ENCODE data around the gene STBD1.
"Not testable (repeated sequence)": the region's sequence is repeated elsewhere in the genome, so short reads cannot be mapped to it uniquely, and the experiment has no call there.

The STBD1 gene

DNA sequence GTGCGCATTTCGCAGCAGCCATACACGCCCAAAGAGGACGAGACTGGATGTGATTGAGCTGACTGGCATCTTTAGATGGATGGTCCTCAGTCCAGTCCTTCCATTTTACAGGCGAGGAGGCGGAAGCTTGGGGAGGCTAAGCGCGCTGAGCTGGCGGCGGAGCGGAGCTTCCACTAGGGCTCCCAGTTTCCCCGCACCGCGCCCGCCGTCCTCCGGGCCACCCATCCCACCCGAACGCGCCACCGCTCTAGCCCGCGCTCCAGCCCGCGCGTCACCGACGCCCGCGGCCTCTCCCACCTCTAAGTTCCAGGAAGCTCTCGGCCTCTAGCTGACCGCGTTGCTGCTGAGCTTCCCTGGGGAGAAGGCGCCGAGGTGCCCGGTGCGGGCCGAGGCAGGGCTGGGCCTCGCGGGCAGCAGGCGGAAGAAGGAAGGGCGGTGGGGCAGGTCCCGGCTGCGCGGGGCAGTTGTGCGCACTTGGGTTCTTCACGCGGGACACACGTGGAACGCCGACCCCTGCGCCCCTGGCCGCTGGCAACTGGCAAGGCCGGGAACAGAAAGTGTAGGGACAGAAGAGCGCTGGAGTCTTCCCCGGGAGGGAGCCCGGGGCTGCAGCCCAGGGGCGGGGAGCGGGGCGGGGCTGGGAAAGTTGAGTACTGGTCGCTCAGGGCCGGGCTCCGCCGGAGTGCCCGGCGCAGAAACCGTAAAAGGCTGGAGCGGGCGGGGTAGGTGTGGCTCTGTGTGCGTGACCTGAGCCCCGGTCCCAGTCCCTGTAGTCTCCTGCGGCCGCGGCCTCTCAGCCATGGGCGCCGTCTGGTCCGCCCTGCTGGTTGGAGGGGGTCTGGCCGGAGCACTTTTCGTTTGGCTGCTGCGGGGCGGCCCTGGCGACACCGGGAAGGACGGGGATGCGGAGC is at the start of gene STBD1:
Gene STBD1 (plus strand): TSS at position 763 of the 911 bp plus-strand sequence. CDS start 37 bp downstream, at position 800.
- DNase-seq, result no peak

DNA sequence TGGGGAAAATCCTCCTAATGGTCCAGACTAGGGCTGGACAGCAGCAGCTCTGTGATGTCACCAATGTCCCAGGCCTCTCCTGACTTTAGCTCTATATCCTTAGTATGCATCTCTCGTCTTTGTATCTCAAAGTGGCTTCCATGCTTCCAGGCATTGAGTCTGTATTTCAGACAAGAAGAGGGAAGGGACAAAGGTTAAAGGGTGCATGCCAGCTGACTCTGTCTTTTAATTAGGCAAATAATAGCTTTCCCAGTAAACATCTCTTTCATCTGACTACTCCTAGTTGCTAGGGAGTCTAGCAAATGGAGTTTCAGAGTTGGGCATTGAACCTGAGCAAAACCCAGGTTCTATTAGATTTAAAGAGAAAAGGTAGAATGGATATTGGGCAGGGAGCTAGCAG is 49.6 kb upstream of the STBD1 start:
- no peak for DNase-seq

DNA sequence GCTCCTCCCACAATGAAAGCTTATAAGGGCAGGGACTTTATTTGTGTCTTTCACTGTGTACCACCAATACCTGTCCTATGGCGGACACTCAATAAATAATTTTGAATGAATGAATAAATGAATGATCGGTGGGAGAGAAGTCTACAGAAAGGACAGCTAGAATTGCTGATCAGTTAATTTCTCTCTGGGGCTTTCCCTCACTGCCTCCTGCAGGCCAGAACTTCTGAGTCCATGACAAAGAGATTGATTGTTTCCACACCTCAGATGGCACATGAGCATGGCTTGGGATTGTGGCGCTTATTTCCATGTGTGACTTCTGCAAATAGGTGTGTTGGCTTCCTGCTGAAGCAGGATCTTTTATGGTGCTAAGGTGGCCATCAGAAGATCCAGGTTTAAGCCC is 48.7 kb upstream of the STBD1 start:
- DNase-seq, result no peak

DNA sequence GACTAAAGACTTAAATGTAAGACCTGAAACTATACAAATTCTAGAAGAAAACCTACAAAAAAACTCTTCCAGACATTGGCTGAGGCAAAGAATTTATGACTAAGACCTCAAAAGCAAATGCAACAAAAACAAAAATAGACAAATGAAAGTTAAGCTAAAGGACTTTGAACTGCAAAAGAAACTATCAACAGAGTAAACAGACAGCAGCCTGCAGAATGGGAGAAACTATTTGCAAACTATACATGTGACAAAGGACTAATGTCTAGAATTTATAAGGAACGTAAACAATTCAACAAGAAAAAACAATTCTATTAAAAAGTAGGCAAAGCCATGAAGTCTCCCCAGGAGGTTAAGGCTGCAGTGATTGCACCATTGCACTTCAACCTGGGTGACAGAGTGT is 46.0 kb upstream of the STBD1 start:
- no peak for DNase-seq

DNA sequence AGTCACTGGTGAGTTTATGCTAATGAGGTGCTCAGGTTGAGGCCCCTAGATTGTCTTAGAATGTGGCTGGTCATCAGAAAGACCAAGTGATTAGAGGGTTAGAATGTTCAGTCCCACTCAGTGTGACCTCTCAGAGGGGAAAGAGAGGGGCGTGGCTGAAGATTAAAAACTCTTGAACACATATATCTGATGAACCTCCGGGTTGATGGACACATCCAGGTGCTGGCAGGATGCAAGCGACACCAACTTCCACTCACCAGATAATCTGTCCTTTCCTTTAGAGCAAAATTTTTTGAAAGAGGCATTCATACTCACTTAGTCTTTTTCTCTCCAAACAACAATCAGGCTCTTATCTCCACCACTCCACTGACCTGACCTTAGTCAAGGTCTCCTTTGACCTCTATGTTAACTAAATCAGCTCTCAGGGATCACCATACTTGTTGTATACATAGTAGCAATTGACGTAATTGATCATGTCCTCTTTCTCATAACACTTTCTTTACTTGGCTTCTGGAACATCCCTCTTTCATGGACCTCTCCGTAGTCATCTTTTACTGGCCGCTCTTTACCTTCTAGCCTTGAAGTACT is 40.8 kb upstream of the STBD1 start:
- DNase-seq, result no peak

DNA sequence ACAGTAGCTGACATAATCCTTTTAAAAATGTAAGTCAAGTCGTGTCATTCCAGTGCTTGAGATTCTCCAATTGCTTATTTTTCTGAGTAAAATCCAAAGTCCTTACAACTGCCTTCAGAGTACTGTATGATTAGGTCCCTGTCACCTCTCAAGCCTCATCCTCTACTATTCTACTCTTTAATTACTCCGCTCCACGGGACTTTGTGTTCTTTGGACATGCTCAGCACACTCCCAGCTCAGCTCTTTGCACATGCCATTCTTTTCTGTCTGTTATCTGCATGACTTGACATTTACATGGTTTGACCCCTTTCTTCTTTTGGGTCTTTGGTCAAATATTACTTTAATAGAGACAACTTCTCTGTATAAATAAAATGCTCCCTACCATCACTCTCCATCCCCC is 39.9 kb upstream of the STBD1 start:
- DNase-seq, result no peak

DNA sequence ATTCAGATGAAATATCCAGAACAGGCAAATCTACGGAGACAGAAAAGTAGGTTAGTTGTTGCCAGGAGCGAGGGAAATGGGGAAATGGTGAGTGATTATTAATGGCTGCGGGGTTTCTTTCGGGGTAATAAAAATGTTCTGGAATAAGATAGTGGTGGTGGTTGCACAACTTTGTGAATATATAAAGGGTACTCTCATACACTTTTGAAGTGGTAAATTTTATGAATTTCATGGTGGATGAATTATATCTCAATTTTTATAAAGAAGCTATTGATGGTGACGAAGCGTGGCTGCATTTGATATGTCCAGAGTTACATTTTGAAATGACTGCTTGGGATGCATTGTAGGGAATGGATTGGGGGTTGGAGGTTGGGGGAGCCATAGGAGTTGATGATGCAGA is 38.7 kb upstream of the STBD1 start:
- no peak for DNase-seq

DNA sequence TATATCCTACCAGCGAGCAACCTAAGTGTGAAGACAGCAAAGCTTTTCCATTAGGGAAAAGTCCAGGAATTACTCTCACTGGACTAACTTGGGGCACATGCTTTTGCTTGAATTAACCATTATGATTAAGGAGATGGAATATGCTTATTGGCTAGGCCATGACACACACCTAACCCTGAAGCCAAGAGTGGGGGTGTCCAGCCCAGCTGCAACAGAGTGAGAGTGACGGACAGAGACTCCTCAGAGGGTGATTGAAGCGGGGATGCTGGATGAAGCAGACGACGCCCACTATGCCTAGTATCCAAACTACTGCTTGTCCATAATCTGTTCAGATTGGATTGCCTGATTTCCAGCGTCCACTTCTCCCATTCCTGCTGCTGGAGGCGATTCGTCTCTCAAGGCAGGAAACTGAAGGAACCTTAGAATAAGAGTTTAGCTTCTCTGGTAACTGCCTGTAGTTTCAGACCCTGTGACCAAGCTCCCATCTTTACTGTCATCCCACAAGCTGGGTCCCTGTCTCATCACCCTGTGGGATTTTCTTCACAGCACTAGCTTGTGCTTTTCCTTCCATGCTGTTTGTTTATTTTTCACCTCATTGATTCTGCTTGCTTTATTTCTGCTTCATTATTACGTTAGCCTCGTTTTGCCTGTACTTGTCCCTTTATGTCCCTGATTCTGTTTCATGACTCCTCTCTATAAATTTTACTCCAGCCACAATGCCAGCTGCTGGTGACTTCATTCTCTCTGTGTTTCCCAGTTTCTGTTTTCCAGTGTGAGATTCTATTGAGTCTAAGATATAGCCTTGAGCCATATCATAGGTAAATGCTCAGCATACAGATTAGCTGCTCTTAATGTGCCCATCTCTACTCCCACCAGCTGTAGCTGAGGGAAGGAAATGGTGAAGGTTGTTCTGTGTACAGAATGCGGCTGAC is 36.0 kb upstream of the STBD1 start:
- no peak for DNase-seq

DNA sequence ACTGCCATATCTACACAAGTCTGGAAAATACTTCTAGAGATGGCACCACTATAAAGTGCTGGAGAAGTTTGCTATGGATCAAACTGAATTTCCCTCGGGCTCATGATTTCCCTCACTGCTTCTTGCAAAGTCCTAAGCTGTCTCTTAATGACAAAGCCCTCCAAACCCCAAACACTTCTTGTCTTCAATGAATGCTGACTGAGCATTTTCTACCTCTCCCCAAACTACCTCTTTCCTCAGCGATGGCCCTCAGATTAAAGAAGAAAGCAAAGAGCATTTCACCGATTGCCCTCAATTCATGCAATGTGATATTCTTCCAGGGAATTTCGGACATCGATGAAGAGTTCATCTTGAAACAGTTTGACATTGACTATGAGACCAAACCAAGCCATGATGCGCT is 35.3 kb upstream of the STBD1 start:
- no peak for DNase-seq

DNA sequence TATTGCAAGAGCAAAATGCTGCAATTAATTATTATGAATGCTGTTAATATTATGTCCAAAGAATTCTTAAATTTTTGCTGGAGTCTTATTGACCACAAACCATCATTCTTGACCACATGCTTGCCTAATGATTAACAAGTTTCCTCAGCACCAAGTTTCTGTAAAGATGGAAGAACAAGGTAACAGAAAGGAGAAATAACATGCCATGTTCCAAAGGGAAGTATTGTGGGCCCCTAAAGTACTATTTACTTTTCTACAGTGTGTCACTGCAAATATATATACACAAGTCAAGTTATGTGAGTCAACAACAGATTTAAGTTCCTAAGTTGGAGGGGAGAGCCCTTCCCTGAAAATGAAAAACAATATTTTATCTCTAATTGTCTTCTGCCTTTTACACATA is 34.5 kb upstream of the STBD1 start:
- DNase-seq, result no peak

DNA sequence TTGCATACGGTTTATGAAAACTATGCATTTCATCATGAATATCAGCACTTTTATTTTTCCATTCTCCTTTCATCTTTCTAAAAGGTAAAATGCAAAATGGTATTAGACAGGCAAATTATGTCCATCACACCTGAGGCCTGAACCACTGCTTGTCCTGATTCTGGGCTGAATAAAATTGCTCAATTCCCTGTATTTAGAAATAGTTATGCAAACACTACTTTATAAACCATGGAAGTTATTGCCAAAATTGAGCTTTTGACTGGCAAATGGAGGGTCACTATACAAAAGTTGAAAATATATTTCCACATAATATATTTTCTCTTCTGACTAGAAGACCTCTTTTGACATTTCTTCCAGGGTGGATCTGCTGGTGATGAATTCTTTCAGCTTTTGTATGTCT is 34.0 kb upstream of the STBD1 start:
- DNase-seq, result no peak

DNA sequence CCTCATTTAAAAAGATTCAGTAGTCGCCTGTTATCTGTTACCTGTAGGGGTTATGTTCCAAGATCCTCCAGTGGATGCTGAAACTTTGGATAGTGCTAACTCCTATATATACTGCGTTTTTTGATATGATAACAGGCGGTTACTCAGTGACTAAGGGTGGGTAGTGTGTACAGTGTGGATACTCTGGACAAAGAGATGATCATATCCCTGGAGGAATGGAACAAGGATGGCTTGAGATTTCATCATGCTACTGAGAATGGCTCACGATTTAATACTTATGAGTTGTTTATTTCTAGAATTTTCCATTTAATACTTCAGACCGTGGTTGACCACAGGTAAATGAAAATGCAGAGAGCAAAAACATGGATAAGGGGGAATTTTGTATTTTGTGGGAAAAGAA is 33.5 kb upstream of the STBD1 start:
- DNase-seq, result no peak

DNA sequence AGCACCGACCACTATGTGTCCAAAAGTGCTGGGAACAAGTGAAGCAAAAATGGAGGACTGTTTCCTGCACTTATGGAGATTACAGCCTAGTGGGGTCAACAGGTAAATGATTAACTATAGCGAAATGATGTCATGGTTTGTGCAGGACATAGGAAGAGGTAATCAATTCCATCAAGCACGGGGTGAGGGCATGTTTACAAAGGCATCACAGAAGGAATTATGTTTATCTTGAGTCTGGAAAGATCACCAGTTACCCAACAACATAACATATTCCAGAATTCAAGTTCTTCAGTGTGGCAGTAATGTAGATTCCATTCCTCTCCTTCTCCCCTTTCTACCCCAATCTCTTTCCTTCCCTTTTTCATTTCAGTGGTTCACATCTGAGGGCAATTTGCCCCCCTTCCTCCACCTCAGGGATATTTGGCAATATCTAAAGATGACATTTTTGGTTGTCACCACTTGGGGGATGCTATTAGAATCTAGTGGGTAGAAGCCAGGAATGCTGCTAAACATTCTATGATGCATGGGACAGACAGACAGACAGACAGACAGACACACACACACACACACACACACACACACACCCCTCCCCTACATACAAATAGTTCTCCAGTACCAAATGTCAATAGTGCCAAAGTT is 30.9 kb upstream of the STBD1 start:
- no peak for DNase-seq

DNA sequence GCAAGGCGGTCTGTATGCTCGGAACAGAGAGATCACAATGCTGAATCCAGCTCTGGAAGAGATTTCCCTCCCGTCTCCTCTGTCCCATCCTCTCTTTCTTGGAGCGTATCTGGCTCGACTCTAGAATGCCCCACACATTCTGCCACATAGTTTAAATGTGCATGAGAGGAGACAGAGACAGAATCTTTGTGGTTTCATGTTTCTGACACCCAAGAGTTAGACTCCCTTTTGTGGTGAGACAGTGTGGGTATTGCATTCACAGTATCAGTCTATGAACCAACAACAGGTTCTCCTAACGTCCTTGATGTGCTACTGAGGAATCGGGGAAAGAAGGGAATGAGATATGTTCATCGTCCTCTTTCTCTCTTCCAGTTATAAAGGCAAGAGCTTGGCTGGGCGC is 29.7 kb upstream of the STBD1 start:
- no peak for DNase-seq

DNA sequence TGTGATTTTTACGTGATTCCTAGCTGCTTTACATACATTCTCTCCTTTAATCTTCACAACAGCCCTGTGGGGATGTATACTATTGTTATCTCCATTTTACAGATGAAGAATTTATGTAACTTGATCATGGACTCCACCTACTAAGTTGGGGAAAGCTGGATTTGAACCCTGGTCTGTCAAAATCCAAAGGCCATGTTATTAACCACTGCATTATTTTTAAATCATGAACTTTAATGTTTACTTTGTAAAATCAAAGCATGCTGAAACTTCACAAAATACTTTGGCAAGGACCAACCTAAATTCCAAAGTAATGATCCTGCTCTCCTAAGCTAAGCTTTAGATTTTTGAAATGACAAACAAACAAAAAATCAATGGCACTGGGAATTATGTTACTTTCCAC is 28.9 kb upstream of the STBD1 start:
- no peak for DNase-seq

DNA sequence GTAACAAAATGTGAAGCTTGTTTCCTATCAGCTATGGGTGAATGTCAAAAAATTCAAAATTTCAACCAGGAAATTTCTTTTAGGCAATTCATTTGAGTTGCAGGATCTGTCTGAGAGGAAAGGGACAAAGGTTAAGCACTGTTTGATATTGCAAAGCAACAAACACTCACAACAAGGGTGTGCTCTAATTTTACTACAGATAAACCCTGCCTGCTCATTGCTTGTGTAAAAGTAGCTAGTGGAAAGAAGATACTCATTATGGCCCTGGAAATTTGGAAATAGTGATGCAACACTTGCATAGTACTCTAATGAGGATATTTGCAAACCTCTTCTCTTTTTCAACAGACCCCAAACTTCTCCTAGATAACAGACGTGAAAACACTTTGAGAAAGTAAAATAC is 27.9 kb upstream of the STBD1 start:
- DNase-seq, result no peak

DNA sequence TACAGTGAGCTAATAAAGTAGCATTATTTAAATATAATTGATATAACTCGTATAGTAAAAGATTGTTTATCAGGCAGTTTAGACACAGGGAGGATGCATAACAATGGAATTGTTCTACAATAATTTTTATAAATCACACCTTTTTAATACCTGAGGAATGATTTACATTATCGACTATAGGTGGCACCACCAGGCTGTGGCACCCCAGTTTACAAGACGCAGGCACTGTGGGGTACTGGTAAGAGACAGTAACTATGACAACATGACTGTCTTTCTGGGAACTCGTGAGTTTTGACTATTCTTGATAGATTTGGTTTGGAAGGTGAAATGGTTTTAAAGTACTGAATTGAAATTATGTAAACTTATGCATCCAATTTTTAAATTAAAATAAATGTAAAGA is 27.1 kb upstream of the STBD1 start:
- DNase-seq, result no peak

DNA sequence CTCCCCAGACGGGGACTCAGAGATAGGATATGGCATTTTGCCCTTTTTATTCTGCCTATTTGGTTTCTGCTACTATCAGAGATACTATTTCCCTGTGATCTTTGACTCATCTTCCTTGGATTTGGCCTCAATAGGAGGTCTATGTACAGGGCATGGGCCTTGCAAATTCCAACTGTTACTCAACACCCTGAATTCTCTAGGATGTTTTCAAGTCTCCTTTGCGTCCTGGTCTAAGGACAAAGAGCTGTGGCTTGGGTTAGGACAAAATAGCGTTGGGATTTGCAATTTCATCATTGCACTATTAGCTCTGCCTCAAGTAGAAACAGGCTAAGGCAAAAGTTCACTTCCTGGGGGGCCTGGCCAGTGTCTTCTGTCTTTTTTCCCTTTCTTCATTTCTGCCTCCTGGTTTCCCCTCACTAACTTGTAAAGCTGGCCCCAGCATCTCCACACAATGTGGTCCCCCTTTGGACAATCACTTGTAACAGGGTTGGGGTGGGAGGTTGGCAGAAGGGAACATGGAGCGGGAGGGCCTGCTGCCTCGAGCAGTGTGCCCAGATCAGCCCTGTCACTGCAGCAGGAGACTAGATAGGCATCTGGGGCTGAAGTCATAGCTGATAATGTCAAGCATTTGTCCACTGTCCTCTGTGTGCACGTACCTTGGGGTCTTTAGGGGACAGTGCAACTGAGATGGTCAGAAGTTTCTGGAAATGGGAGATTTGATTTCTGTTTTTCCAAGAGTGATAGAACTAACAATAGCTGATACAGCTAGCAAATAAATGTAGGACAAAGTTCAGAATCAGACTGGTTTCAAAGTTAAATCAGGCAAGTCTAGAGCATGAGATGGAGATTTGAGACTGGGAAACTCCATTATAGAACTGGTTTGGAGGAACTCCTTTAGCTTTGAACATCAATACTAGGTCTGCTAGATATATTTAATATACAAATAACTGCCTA is 25.8 kb upstream of the STBD1 start:
- no peak for DNase-seq

DNA sequence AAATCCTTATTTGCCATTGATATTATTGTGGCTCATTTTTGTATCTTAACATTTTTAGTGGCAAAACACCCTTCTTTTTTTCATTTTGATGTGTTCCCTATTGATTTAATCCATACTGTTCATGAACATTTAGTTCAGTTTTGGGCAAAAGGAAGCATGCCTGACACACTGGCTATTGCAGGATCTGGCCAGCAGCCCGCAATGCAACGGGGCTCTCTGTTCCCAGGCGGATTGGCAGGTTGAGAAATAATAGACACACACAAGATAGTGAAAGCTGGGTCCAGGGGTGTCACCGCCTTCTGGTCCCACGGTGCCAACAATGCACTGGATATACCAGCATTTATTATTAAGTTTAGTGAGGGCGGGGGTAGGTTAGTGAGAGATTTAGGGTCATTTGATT is 24.9 kb upstream of the STBD1 start:
- DNase-seq, result not testable (repeated sequence)

DNA sequence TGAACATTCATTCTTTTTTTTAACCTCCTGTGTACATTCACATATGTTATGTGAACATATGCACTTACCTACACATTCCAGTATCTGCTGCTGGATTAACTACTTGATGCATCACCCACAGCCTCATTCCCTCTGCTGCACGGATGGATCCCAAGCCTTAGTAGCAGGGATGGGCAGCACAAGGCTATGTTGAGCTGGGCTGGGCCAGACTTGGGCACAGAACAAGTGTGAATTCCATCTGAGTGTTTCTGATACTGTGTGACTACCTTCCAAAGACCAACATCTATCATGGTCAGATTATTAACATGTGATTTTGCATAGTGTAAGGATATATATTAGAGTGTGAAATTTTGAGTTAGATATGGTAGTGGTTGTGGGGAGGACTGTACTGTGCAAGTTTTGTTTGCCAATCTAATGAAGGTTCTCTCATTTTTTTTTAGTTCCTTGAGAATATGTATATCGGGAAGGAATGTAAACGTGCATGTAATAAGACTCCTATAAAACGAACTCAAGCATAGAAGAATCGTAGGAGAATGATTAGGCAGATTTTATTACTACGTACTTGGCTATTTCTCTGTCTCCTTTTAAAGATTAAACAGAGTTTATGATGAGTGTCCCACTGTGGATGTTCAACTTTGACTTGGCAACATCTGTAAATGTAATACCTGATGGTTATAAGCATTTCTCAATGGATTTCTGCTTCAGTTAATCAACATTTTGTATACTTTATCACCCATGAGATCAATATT is 23.4 kb upstream of the STBD1 start:
- no peak for DNase-seq

DNA sequence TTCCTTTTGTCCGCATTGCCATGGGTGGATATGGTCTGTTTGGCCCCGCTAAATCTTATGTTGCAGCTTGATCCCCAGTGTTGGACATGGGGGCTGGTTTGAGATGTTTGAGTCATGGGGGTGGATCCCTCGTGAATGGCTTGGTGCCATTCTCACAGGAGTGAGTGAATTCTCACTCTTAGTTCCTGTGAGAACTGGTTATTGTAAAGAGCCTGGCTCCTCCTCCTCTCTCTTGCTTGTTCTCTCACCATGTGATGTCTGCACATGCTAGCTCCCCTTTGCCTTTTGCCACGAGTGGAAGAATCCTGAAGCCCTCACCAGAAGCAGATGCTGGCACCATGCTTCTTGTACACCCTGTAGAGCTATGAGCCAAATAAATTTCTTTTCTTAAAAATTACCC is 22.6 kb upstream of the STBD1 start:
- DNase-seq, result no peak
